Stimulated activated CD4-positive, alpha-beta T cell treated with anti-CD3 and anti-CD28 coated beads, Interleukin-1b, Interleukin-23, amount 100 ng/mL, for 4 hours (primary cell): ENCODE measurements around the gene NR2E3.

Experiments used
- DNase-seq, 2 donors: peaks; one replicate each; pipeline ENCODE4 v3.0.0-alpha.2; 2020; ENCODE audit warnings: low read depth in 2 of 2

NR2E3 gene

DNA sequence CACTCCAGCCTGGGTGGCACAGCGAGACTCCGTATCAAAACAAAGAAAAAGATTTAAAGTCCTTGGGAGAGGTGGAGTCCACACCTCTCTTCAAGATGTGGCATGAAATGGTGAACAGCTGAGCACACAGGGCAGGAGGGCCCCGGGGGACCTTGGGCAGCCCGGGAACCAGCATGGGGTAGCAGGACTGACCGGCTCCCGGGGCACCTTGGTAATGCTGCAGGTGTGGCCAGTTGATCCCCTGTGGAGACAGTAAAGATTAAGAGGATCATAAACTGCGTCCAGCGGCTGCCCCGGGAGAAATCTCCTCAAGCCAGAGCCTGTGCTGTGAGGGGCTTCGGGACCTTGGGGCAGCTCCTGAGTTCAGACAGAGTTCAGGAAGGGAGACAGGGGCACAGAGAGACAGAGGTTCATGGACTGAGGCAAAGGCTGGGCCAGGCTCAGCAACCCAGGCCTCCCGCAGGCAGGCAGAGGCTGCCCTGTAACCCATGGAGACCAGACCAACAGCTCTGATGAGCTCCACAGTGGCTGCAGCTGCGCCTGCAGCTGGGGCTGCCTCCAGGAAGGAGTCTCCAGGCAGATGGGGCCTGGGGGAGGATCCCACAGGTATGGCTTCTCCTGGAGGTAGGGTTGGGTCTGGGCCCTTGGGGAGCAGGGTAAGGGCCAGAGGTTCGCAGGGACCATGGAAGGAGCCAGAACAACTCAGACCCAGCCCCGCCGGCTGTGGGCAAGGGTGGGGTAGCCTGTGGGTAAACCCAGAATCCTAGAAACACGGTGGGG is at the start of gene NR2E3:
Gene NR2E3 (plus strand): TSS at position 299 of the 780 bp plus-strand sequence. CDS start 190 bp downstream, at position 489.
- DNase-seq: no peak

DNA sequence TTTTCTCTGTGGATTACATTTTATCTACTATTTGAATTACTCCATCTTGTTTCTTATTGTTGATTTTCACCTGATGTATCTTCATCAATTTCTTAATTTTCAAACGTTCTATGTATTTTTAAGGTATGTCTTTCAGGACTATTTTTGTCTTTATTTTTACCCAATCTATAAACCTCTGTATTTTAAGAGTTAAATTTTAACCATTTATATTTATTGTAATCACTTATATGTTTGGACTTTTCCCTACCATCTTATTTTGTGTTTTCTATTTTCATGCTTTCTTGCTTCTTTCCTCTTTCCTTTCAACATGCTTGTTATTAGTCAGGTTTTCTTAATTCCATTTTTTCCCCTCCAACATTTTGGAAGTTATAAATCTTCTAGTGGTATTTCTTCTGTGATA is 49.5 kb upstream of the NR2E3 start:
- no peak for DNase-seq

DNA sequence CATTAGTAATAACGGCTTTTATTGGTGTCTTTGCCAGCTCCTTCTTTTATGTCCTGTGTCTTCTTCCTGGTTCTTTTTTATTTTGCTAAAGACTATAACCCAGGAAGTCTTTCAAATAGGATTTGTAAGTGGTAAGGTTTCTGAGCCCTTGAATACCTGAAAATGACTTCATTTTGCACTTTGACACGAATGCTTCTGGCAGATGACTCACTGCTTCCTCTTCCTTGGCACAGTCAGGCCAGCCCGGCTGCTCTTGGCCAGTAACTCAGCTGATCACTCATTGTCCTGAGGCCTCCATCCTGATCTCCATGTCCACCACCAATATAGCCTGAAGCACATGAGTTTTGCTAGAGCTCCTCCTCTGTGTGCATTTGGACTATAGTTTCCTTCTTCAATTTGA is 48.7 kb upstream of the NR2E3 start:
- no peak for DNase-seq

DNA sequence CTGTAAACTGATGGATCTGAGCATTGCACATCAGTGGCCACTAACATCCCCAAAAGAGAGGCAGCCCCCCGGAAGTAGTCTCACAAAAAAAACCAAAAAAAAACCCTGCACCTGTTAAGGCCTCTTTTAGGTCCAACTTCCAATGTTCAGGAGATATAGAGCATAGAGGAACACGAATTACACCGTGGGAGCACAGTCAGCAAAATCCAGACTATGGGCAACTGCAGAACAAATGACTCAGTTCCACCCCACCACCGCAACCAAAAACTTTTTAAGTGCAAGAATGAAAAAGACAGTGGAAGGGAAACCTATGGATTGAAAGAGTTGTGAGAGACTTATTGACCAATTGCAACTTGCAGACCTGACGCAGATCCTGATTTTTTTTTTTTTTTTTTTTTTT is 42.2 kb upstream of the NR2E3 start:
- DNase-seq: no peak

DNA sequence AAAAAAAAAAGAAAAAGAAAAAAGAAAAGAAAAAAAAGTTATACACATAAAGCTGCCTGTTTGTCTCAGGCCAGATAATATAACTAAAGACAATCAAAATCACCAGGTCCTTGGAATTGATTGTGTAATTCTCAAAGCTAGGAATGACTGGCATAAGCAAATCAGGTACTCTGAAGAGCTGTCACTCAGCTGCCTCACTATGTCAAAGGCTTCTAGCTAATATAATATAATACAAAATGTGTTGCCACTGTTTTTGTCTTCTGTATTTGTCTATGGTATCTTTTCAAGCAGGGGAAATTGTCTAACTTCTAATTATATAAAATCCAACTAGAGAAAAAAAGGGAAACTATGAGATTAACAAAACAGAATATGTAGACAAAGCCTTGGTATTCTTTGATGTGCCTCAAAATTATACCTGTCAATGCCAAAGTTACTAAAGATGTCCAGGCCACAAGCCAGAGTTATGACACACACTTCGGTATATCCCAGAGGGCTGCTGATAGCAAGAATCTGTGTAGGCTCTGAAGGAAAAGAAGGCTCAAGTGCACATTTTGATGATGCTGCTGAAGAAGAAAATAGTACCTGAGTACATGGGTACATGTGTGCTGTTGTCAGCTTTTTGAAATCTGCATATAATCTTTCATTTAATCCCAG is 37.0 kb upstream of the NR2E3 start:
- no peak for DNase-seq

DNA sequence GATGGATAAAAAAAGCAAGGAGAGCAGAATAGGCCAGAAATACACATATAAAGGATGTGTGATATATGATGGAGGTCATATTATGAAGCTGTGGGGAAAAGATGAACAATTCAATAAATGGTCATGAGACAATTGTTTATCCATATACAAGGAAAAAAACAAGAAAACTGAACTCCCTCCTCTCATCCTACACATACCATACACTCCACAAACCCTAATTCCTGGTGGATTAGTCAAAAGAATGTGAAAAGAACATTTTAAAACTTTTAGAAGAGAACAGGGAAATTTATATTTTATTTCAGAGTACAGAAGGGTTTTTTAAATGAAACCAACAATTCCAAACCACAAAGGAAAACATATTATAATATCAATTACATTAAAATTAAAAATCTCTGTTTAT is 34.5 kb upstream of the NR2E3 start:
- no peak for DNase-seq

DNA sequence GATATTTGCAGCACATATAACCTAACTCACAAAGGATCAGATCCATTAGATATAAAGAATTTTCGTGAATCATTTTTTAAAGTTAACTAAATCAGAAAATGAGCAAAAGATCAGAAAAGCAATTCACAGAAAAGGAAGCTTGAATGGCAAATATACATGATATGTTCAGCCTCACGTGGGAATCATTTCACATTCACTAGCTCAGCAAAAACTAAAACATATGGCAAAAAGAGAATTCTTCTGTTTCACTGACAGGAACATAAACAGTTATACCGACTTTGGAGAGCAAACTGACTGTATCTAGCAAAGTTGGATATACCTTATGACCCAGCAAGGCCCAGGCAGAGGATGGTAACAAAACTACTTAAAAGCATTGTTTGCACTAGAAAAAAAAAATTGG is 34.0 kb upstream of the NR2E3 start:
- DNase-seq: no peak

DNA sequence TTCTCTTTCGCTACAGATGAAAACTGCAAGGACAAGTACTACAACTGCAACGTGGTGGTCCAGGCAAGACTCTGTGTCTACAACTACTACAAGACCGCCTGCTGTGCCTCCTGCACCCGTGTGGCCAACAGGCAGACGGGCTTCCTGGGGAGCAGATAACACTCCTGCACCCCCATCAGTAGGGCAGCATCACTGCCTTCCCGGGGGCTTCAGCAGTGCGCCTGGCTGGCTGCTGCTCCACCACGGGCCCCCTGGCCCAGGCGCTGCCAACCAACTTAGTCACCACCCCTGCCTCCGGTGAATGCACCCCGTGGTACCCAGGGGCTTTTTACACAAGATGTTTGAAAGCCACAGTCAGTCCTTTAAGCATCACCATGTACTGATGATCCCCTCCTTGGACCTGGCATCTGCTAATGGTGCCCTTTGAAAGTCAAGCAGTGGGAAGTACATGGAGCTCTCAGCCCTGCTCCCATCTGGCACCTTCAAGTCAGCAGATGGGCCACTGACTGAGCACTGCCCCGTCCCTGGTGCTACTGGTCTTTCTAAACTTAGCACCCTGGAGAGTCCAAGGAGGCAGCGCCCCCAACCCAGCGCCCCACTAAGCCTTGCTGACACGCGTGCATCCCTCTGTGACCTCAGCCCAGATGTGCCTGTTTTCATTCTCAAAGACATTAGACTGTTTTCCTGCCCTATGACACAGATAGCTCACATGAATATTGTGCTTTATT is 33.0 kb upstream of the NR2E3 start:
- no peak for DNase-seq

DNA sequence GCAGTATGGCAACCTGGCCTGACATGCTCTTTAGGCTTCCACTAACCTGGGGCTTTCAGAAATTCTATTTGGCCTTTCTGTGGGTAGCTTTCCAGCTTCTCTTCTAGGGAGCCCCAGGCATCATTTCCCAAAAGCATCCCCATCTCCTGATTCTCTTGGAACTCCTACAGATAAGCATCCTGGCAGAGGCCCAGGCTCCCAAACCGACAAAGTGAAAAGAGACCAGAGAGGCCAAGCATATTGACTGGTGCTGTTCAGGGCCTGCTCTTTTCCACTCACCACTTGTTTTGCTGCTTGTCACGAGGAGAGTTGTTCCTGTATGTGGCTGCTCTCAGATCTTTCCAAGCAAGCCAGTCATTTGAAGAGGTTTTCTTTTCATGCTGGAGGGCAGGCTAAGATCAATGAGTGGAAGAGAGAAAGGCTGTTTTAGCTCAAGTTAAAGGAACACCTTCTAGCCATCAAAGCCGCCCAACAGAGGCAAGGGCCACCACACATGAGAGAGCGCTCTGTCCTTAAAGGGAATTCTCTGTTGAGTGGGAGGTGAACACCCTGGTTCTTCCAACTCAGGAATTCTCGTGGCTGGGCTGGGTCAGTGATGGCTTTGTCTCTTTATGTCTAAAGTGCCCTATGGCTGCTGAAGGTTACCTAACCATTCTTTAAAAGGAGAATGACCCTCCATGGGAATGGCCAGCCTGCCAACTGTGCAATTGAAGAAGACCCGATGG is 31.1 kb upstream of the NR2E3 start:
- DNase-seq: no peak

DNA sequence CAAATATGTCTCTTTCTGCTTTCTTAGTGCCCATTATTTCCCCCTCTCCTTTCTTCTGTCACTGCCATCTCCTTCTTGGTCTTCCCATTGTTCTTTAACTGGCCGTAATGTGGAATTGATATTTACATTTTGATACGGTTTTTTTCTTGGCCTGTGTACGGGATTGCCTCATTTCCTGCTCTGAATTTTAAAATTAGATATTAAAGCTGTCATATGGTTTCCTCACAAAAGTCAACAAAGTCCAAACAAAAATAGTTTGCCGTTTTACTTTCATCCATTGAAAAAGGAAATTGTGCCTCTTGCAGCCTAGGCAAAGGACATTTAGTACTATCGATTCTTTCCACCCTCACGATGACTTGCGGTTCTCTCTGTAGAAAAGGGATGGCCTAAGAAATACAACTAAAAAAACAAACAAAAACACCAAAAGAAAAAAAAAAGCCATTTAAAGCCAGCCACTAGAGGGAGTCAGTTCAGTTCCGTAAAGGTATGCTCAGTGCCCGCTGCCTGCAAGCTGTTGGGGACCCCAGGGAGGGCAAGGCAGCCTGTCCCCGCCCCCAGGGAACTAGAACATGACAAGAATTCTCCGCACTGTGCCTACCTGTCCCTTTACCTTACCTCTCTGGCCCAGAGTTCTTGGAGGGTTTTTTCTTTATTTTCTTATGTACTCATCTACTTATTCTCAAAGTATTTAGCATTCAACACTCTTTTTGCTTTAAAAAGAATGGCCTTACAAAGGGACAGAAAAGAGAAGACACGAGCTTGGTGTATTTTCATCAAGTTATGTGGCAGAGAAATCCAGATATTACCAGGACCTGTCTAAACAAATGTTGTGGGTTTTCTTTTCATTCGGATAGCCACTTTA is 30.0 kb upstream of the NR2E3 start:
- DNase-seq: peak; percentile 11 to 12

DNA sequence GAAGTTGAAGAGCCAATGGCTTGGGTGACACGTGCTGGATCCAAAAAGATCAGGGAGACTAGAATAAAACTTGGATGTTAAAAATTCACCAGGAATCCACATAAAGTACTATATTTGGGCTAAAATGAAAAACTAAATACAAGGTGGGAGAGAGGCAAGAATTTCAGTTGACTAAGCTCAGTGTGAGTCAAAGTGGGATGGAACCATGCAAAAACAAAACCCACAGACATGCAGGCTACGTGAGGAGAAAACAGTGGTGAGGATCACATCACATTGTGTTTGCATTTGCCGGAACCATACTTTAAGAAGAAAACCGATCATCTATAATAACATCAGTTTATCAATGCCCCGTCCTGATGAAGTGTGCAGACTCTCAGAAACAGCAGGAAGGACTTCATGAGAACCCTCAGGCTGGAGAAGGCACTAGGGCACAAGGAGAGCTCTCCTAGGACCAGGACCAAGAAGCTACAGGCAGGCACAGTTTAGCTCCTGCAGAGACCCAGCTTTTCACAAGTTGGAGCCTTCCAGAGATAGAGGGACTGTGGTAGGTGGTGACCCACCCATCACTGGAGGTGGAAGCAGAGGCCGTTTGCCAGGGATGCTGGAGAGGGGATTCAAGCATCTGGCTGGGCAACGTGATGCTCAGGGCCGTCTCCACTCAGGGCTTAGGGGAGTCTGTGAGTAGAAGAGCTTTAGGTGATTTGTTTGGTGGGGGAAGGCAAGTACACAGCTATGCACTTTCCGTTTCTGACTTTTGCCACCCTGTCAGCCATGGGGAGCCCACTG is 29.0 kb upstream of the NR2E3 start:
- no peak for DNase-seq

DNA sequence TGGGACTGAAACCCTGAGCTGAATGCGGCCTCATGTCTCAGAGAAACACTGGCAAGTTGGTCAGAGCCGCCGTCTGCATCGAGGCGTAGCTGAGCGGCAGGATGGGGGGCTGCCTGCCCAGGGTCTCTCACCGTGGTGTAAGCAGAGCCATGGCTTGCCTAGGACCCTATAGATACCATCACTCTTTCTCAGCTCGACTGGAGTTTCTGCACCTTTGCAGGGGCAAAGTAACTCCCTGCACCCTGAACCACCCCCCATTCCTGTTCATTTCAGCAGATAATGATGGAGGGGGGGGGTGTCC is 28.4 kb upstream of the NR2E3 start:
- DNase-seq: no peak

DNA sequence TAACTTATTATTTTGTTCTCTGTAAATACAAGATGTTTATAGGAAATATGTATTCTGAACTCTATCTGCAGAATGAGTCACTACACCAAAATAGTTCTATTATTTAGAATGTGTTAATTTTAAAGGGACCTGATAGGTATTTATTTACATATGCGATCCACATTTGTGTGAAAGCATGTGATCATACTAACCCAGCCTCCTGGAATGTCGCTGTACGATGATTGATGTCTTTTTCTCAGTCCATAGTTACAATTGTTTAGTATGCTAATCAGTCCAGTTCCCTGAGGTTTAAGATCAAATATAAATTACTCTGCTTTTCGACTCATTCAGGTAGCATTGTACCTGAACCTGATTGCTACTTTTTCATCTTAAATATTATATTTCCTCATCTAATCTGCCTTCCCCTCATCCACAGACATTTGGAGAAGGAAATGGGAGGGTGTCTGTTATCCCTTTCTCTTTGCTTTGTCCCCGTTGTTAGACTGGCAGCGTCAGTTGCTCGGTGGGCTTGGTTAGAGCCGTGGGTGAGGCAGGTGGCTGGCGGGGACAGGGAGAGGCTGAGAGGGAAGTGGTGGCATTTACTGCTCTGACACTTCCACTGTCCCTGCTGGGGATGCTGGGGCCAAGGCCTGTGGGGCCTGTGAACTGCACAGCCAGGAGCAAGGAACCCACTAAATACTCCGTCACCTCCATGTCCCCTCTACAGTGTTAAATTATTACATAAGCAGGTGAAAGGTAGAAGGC is 27.8 kb upstream of the NR2E3 start:
- DNase-seq: no peak

DNA sequence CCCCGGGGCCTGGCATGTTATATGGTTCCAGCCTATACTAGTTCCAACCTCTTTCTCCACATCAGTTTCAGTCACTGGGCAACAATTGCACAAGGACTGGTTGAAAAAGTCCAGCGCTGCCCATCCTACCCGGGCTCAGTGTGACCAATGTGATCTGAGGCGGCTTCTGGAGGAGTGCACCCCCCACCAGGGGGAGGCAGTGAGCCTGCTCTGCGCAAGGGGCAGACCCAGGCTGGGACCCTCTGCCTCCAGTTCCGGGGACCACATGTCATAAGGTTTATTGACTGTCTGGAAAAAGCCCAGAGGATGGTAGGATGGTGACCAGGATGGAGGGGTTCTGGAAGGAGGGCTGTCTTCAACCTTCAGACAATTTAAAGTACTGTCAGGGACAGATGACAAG is 25.6 kb upstream of the NR2E3 start:
- peak in 1 of 2 donors; percentile 5 for DNase-seq

DNA sequence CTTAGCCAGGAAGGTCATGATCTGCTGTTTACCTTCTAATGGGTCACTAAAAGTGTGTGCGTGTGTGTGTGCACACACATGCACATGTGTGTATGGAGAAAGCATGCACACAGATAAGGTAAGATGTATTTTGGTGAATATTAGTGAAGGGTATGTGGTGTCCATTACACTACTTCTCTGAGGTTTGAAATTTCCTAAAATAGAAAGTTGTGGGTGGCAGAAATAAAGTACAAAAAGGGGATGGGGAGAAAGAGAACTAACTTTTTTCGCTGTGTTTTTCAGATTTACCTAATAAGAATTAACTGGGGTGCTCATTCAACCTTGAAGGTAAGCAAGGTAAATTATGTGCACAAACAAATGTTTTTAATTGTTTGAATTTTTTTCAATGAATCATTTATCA is 24.4 kb upstream of the NR2E3 start:
- no peak for DNase-seq

DNA sequence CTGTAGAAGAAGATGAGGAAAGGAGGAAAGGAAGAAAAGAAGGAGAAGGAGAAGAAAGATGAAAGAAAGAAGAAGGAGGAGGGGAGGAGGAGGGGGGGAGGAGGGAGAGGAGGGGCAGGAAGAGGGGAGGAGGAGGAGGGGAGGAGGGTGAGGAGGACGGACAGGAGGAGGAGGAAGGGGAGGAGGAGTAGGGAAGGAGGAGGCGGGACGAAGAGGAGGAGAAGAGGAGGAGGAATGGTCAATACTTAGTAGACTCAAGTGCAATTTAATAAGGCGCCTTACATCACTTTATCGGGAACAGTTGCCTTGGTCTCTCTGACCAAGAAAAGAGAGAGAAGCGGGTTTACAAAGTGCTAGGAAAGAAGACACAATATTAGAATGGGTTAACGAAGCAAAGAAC is 23.7 kb upstream of the NR2E3 start:
- no peak for DNase-seq

DNA sequence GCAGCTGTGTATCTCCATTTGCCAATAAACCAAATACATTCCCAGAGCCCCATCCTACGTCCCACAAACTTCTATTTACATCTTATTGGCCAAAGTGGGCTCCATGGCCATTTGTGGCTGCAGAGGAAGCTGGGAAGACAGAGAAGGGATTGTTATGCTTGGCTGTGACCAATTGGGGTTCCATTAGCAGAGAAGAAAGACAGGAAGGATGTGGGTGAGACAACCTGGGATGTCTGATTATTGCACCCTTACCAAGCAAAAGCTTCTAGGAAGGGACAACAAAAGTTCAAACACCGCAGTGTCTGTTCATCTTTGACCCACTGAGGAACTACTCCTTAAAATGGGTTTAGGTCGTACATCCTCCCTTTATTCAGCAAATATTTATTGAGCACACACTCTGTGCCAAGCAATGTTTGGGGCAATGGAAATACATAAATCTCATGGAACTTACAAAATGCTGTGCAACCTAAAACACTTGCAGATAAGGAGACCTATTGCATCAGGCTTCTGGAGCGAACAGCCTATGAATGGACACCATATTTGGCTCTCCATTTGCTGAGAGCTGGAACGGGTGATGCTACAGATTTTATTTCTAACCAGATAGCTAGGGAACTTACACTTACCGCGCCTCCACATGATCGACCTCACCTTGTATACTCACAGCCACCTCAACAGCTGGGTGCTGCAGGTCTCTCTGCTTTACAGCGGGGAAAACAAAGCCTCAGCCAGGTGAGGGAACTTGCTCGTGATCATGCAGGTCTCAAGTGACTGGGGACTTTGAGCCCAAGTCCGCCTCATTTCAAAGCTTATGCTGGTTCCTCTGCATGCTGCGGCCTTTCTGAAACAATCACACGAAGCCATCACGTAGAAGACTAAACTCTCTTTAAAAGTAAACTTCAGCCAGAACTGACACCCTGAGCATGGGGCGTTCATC is 21.4 kb upstream of the NR2E3 start:
- no peak for DNase-seq

DNA sequence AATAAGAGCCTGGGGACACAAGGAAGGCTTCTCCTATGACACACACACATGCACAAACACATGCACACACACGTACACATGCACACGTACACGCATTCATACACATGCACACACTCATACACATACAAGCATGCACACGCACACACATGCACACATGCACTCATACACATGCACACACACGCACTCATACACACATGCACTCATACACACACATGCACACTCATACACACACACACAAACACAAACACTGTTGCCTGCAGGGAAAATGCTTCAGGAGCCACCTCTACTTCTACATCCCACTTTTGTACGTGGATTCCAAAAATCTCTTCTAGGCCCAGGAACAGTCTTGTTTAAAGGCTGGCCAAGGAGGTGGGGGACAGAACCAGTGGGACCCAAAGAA is 20.7 kb upstream of the NR2E3 start:
- DNase-seq: no peak

DNA sequence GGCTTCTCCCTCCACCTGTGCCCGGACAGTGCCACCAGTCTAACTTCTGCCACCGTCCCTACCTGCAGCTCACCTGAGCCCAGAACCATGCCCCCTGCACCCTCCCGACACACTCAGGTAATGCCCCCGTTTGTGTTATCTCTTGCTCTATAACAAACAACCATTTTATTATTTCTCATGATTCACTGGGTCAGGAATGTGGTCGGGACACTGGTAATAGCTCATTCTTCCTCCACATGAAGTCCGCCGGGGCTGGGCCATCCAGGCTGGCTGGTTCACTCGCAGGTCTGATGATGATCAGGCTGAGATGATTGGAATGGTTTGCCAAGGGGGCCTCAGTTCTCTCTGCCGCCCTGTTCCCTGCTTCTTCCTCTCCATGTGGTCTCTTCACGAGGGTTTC is 20.3 kb upstream of the NR2E3 start:
- no peak for DNase-seq
